Activated T-cell treated with anti-CD3 and anti-CD28 coated beads, Interleukin-2, amount 50 U/mL, for 72 hours (primary cell): ENCODE results near the gene LAMP5. TPM values are rescaled to one million over a fixed set of nuclear protein-coding genes. Genes with fewer than 3 reads are reported as not detected.

Experiments used
- ATAC-seq, 2 donors: fragments of 150-1000 bp; cut with Tn5 transposase; replicated peaks in 1 of 2; 2 replicates each; pipeline ENCODE4 v1.10.0; 2021; ENCODE audit warnings: moderate library complexity in 2 of 2, mild to moderate bottlenecking in 1 of 2
- DNase-seq, 2 donors: peaks; one replicate each; pipeline ENCODE4 v3.0.0; 2021 to 2022; ENCODE audit warnings: mixed read lengths in 1 of 2
- H3K27ac Mint-ChIP-seq: one replicate; pipeline ENCODE4 v1.8.0; 2022; ENCODE audit warnings: mild to moderate bottlenecking, moderate library complexity, mixed read lengths
- H3K27me3 Mint-ChIP-seq: one replicate; pipeline ENCODE4 v1.8.0; 2022; ENCODE audit warnings: low read depth, mixed read lengths
- H3K36me3 Mint-ChIP-seq, 2 donors: one replicate each; pipeline ENCODE4 v1.8.0; 2022; ENCODE audit warnings: mixed read lengths in 2 of 2, mild to moderate bottlenecking in 1 of 2; ENCODE audit not compliant: insufficient read depth in 2 of 2
- H3K4me1 Mint-ChIP-seq: one replicate; pipeline ENCODE4 v1.8.0; 2022; ENCODE audit warnings: low read depth, mixed read lengths
- H3K4me3 Mint-ChIP-seq, 2 donors: one replicate each; pipeline ENCODE4 v1.8.0; 2022; ENCODE audit warnings: mild to moderate bottlenecking in 2 of 2, mixed read lengths in 2 of 2, moderate library complexity in 2 of 2
- H3K9me3 Mint-ChIP-seq, 2 donors: one replicate each; pipeline ENCODE4 v1.8.0; 2022; ENCODE audit warnings: mixed read lengths in 2 of 2
- total RNA-seq, 2 donors: library from RNA; stranded (reverse); gene quantifications; one replicate each; pipeline ENCODE4 v1.2.3, GENCODE V29; 2022

LAMP5 gene, protein sequence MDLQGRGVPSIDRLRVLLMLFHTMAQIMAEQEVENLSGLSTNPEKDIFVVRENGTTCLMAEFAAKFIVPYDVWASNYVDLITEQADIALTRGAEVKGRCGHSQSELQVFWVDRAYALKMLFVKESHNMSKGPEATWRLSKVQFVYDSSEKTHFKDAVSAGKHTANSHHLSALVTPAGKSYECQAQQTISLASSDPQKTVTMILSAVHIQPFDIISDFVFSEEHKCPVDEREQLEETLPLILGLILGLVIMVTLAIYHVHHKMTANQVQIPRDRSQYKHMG
- not detected for total RNA-seq

DNA sequence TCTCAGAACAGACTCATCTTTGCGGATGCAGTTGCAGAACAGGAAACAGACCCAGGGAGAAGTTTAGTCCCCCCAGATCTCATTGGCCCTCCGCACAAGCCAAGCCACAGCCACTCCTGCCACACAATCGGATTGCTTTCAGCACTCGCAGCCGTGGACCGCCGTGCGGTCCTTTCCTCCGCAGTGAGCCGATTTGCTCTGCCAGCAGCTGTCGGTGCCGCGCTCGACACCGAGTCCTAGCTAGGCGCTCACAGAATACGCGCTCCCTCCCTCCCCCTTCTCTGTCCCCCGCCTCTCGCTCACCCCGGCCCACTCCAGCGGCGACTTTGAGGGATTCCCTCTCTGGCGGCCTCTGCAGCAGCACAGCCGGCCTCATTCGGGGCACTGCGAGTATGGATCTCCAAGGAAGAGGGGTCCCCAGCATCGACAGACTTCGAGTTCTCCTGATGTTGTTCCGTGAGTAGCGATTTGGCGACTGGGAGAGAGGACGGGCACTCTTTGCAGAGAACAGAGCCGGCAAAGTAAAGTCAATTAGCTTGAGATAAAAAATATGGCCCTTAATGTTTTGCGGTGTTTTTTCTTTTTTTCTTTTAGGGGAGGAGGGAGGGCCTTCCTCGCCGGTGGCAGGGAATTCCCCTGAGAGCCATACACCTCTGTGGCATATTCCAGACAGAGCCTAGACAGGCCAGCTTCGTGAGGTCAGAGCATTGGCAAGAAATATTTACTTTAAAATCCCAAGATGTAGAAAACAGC lies at the start of gene LAMP5:
Gene LAMP5 (plus strand): TSS at position 130 of the 753 bp plus-strand sequence. CDS start 263 bp downstream, at position 393.
- Mint-ChIP-seq H3K27me3 (peaks cover 81% of the 10 kb centered on the region), H3K4me1 (no peaks in the 10 kb centered on the region), H3K9me3 (no peaks in the 10 kb centered on the region), H3K36me3 (no peaks in the 10 kb centered on the region), H3K27ac (no peak within 1 kb of the TSS), H3K4me3 (no peak within 1 kb of the TSS)
- DNase-seq (no peak), ATAC-seq (no peak)

DNA sequence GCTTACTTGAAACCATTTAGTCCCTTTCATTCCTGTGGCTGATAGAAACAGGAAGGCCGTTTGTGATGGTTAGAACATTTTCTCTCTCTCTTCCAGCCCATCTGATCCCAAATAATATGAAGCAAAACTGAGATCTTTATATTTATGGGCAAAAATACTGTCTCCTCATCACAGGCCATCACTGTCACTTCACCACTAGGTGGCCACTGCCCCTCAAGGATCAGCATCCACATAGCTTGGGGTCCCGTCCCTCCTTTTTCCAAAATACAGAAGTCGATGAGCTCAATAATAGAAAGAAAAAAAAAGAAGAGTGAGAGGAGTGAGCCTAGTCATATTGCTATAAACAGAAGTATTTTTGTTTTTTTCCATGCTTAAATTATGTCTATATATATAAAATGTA lies 46.4 kb upstream of the LAMP5 start:
- no peaks in the 10 kb centered on the region for H3K4me1 Mint-ChIP-seq
- H3K36me3 Mint-ChIP-seq, result no peaks in the 10 kb centered on the region
- no peak for ATAC-seq
- DNase-seq, result no peak
- H3K27ac Mint-ChIP-seq, result no peak overlapping the region
- H3K9me3 Mint-ChIP-seq, result peaks cover 0 to 10% of the 10 kb centered on the region in 2 donors
- no peak overlapping the region for H3K4me3 Mint-ChIP-seq
- no peaks in the 10 kb centered on the region for H3K27me3 Mint-ChIP-seq

DNA sequence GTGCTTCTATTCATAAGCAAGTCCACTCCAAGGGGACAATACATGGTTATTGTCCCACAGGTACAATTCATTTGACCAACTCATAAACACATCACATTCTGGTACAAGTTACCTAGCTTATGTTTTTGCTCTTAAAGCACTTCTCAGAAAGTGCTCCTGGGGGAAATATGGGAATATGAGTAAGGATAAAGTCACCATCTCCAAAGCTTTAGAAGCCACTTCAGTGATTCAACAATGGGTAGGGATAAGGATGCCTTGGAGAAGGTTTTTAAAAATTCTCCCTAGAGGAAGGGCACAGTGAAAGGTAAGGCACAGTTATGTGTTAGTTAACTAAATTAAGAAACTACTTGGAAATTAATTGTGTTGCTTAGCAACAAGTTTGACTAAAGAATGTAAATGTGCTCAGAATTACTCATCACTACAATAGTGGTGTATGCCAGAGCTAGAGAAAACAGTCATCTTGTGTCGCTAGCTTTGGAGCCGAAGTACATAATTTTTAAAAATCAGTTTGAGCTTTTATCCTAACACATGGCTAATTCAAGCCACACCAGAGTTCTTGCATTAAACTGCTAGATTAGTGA lies 39.5 kb upstream of the LAMP5 start:
- Mint-ChIP-seq H3K4me1 (no peaks in the 10 kb centered on the region), H3K9me3 (no peaks in the 10 kb centered on the region), H3K4me3 (no peak overlapping the region), H3K27me3 (no peaks in the 10 kb centered on the region), H3K27ac (no peak overlapping the region), H3K36me3 (no peaks in the 10 kb centered on the region)
- no peak for ATAC-seq
- no peak for DNase-seq

DNA sequence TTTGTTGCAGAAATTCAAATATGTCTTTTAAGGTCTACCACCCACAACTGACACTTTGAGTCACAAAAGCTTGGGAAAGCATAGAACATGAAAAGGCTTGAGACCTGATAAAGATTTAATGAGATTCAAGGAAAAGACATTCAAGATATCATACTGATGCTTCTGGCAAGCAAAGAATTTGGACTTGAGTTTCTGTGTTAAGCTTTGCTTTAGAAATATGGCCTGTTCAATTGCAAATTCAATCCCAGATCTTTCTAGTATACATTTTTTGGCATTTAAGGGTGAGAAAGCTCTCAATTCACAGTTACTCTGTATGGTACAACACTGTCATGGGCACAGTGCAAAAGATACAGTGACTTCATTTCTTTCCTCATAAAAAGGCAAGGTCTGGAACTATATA lies 38.9 kb upstream of the LAMP5 start:
- Mint-ChIP-seq H3K27ac (no peak overlapping the region), H3K27me3 (no peaks in the 10 kb centered on the region), H3K4me3 (no peak overlapping the region), H3K9me3 (no peaks in the 10 kb centered on the region), H3K36me3 (no peaks in the 10 kb centered on the region), H3K4me1 (no peaks in the 10 kb centered on the region)
- DNase-seq (no peak), ATAC-seq (no peak)

DNA sequence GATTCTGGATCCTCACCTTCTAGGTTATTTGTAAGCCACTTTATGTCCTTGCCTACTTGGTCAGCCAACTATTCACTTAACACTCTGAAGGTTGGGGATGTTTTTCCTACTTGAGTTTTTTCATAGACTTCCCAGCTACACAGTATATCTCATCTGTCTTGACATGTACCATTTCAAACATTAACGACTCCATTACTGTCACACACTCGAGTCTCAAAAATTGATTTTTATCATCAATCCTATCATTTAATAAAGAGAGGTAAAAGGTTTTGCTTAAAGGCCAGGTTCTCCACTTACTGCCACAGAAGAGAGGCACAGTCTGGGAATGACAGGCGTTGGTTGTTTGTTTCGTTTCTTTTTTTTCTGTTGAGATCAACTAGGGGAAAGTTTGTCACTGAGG lies 38.2 kb upstream of the LAMP5 start:
- no peaks in the 10 kb centered on the region for H3K36me3 Mint-ChIP-seq
- no peaks in the 10 kb centered on the region for H3K4me1 Mint-ChIP-seq
- H3K27me3 Mint-ChIP-seq, result no peaks in the 10 kb centered on the region
- H3K4me3 Mint-ChIP-seq, result no peak overlapping the region
- ATAC-seq, result no peak
- no peak overlapping the region for H3K27ac Mint-ChIP-seq
- no peak for DNase-seq
- H3K9me3 Mint-ChIP-seq, result no peaks in the 10 kb centered on the region

DNA sequence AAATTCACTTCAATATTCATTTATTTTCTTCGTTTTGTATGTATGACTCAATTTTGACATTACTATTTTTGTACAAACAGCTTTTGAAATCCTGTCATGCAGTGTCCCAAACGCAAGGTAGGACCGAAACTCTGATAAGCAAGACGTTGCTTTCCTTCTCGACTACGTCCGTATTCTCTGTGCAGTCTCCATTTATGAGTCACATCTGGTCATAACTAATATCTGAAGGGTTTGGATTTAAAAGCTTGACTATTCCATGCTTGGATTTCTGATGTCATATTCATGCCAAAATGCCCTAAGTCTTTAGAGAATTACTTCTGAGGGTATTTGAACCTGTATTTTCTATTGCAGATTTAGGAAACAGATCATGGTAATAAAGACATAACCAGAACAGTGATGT lies 37.8 kb upstream of the LAMP5 start:
- H3K27ac Mint-ChIP-seq, result no peak overlapping the region
- H3K36me3 Mint-ChIP-seq, result no peaks in the 10 kb centered on the region
- ATAC-seq (no peak), DNase-seq (no peak)
- no peak overlapping the region for H3K4me3 Mint-ChIP-seq
- H3K9me3 Mint-ChIP-seq, result no peaks in the 10 kb centered on the region
- H3K27me3 Mint-ChIP-seq, result no peaks in the 10 kb centered on the region
- no peaks in the 10 kb centered on the region for H3K4me1 Mint-ChIP-seq

DNA sequence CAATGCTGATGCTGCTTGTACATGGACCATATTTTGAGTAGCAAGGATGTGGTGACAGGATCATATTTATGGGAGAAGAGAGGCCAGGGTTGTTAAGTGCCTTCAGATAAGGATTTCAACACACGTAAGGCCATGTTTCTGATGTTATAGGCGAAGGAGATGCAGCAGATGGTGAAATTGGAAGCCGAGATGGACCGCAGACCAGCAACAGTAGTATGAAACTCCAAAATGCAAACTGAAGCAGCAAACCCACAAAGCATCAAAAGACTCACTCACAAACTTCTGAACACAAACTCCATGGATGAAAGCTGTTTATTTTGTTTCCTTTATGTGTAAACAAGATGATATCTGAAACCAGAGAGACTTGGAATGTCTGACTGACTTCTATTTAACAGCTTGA lies 35.6 kb upstream of the LAMP5 start:
- DNase-seq, result no peak
- ATAC-seq, result no peak
- Mint-ChIP-seq H3K27me3 (peaks cover 6% of the 10 kb centered on the region), H3K36me3 (no peaks in the 10 kb centered on the region), H3K4me3 (no peak overlapping the region), H3K27ac (no peak overlapping the region), H3K9me3 (peaks cover 0 to 5% of the 10 kb centered on the region in 2 donors), H3K4me1 (no peaks in the 10 kb centered on the region)

DNA sequence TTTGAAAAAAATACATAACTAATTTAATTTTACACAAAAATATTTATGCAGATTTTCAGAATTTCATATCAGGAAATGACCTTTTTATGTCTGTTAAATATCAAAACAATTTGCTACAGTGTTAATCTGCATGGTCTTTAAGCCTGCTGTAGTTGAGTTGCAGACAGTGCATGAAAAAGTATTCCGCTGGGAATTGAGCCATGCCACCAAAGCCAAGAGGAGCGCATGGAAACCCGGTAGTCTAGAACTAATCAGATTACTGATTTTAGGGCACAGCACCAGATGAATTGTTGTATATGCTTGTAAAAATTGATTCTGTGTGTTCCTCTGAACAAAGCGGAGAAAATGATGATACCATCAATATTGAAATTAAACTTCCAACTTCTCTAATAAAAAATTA lies 34.3 kb upstream of the LAMP5 start:
- ATAC-seq (no peak), DNase-seq (no peak)
- Mint-ChIP-seq H3K4me1 (no peaks in the 10 kb centered on the region), H3K36me3 (no peaks in the 10 kb centered on the region), H3K27ac (no peak overlapping the region), H3K9me3 (peaks cover 0 to 5% of the 10 kb centered on the region in 2 donors), H3K4me3 (no peak overlapping the region), H3K27me3 (peaks cover 6% of the 10 kb centered on the region)

DNA sequence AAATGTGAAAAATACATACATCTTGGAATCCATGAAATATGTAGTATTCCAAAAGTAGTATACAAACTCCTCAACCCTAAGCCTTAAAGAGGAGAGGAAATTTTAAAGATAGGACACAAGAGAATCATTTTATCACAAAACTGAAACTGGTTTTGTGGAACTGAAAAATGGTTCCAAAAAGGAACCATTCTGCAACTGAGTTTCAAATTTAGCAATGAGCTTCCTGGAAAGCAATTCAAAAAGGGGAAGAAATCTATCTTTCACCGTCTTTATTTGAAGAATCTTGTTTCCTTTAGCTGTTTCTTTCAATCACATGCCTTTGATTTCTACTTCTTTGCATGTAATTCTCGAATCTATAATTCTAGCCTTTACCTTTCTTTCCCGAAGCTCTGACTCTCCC lies 32.2 kb upstream of the LAMP5 start:
- ATAC-seq (no peak), DNase-seq (no peak)
- no peak overlapping the region for H3K27ac Mint-ChIP-seq
- H3K9me3 Mint-ChIP-seq, result peaks cover 2 to 7% of the 10 kb centered on the region in 2 donors
- peaks cover 6% of the 10 kb centered on the region for H3K27me3 Mint-ChIP-seq
- peaks cover 0 to 2% of the 10 kb centered on the region in 2 donors for H3K36me3 Mint-ChIP-seq
- no peaks in the 10 kb centered on the region for H3K4me1 Mint-ChIP-seq
- H3K4me3 Mint-ChIP-seq, result no peak overlapping the region

DNA sequence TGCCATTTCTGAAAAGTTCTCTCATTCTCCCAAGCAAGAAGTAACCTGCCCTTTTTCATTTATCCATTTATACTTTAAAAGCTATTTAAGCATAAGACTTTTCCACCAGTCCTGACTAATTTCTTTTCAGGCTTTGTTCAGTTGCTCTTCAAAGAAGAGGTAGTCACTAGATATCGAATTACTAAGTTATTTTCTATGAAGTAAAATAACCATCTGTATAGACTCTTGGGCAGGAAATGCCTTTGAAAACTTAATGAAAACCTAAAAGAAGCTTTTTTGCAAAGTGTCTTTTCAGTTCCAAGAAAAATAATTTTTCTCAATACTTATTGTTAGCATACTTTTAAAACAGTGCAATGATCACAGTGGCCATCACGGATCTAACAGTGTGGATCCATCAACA lies 31.3 kb upstream of the LAMP5 start:
- H3K4me1 Mint-ChIP-seq, result no peaks in the 10 kb centered on the region
- H3K27me3 Mint-ChIP-seq, result peaks cover 6% of the 10 kb centered on the region
- H3K4me3 Mint-ChIP-seq, result no peak overlapping the region
- H3K36me3 Mint-ChIP-seq, result peaks cover 0 to 2% of the 10 kb centered on the region in 2 donors
- no peak overlapping the region for H3K27ac Mint-ChIP-seq
- no peak for DNase-seq
- no peak for ATAC-seq
- H3K9me3 Mint-ChIP-seq, result peaks cover 2 to 7% of the 10 kb centered on the region in 2 donors

DNA sequence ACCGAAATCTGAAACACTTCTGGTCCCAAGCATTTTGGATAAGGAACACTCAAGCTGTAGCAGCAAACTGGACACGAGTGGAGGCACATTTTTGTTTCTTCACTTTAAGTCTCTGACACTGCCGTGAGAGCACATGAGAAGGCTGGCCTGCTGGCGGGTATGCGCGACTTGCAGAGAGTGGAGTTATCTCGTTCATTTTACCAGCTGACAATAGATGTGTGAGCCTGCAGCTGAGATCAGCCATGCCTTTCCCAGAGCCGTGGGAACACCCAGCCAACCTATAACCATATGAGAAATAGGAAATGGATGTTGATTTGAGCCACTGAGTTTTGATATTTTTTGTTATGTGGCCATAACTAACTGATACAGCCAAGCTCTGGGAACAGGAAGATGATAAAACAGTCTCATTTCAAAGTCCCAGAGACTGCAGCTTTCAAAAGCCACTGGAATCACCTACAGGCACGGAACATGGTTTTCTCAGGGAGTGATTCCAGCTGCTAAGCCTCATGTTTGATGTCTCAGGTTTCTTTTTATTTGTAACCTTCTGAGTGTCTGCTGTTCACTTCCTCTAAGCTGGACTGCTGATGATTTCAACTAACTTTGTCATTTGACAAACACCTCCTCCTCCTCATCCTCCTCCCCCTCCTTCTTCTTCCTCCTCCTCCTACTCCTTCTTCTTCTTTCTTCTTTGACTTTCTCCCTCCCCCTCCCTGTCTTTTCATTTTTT lies 28.6 kb upstream of the LAMP5 start:
- Mint-ChIP-seq H3K27ac (no peak overlapping the region), H3K4me3 (no peak overlapping the region), H3K36me3 (peaks cover 0 to 2% of the 10 kb centered on the region in 2 donors), H3K9me3 (peaks cover 6 to 7% of the 10 kb centered on the region in 2 donors), H3K4me1 (no peaks in the 10 kb centered on the region), H3K27me3 (peaks cover 6% of the 10 kb centered on the region)
- DNase-seq, result no peak
- ATAC-seq, result no peak

DNA sequence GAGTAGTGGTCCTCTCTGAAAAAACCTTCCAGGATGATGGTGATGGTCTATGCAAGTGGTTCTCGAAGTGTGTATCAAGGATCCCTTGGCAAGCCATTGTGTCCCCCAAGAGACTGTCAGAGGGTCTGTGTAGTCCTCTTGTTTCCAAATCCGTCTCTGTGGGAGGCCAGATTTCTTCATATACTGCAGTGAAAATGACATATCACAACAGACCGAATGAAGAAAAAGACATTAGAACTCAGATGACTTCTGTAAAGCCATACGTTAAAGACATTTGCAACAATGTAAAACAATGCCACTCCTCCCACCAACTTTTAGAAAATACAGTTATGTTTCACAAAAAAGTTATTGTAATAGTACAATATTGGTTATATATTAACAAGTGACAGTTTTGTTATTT lies 27.2 kb upstream of the LAMP5 start:
- Mint-ChIP-seq H3K9me3 (peaks cover 6 to 7% of the 10 kb centered on the region in 2 donors), H3K4me3 (no peak overlapping the region), H3K36me3 (peaks cover 0 to 2% of the 10 kb centered on the region in 2 donors), H3K4me1 (no peaks in the 10 kb centered on the region), H3K27ac (no peak overlapping the region), H3K27me3 (peaks cover 6% of the 10 kb centered on the region)
- ATAC-seq (no peak), DNase-seq (no peak)

DNA sequence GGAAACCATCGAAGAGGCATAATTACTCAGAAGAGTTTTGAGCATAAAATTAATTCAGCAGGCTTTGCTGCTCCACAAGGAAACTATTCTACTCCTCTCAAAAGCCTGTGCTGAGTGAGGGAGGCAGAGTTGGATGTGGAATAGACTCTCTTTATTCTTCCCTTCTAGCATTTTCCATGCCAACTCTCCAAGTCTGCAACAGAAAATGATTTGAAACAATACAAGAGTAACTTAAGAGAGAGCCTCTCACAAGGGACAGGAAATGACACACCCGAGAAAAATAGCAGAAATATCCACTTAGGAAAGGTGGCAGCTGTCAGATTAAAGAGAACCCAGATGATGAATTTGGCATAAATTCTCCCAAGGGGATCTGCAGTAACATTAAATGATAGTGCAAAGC lies 26.3 kb upstream of the LAMP5 start:
- ATAC-seq, result no peak

More for the DNA sequence above, 26.3 kb upstream of the LAMP5 start:
- no peaks in the 10 kb centered on the region for H3K4me1 Mint-ChIP-seq
- DNase-seq, result no peak
- H3K4me3 Mint-ChIP-seq, result no peak overlapping the region
- peaks cover 0 to 2% of the 10 kb centered on the region in 2 donors for H3K36me3 Mint-ChIP-seq
- no peak overlapping the region for H3K27ac Mint-ChIP-seq
- H3K27me3 Mint-ChIP-seq, result no peaks in the 10 kb centered on the region
- peaks cover 2 to 6% of the 10 kb centered on the region in 2 donors for H3K9me3 Mint-ChIP-seq
